Measurements from ENCODE around the gene CACHD1.

DNA sequence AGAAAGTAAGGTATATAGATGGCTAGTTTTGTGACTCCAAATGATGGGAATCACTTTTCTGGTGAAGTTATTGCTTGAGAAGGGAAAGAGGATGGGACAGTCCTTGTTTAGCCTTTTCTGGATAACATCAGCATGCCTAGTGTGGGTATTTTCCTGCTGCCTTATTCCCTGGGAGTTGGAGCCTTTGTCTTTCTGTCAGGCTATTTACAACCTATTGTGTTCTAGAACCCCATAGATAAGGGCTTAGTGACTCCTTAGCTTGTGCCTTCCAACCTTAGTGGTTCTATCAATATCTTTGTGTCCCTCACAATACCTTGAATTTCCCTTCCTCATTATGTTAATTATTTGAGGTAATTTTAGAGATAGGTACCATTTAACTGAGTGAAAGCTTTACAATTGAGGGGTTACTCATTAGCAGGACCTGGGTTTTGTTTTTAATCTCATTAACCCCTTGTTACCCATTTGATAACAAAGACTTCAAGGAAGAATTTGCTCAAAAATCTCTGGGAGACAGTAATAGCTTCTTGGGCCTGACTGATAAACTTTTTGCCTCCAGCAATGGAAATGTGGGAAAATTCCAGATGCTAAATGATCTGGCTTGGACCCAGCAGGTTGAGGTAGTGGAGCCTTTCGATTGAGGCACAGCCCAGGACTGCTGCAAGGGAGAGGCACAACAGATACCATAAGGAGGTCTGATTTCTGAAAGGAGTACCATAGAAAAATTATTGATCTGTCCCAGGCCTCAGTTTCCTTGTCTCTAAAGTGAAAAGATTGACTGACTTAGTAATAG is 49.0 kb downstream of the CACHD1 start:
- TF ChIP-seq, protein P1, sequence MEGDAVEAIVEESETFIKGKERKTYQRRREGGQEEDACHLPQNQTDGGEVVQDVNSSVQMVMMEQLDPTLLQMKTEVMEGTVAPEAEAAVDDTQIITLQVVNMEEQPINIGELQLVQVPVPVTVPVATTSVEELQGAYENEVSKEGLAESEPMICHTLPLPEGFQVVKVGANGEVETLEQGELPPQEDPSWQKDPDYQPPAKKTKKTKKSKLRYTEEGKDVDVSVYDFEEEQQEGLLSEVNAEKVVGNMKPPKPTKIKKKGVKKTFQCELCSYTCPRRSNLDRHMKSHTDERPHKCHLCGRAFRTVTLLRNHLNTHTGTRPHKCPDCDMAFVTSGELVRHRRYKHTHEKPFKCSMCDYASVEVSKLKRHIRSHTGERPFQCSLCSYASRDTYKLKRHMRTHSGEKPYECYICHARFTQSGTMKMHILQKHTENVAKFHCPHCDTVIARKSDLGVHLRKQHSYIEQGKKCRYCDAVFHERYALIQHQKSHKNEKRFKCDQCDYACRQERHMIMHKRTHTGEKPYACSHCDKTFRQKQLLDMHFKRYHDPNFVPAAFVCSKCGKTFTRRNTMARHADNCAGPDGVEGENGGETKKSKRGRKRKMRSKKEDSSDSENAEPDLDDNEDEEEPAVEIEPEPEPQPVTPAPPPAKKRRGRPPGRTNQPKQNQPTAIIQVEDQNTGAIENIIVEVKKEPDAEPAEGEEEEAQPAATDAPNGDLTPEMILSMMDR (IDR thresholded peaks at IDR 0.05): no peak
- TF ChIP-seq POLR2A (IDR thresholded peaks at IDR 0.05): no peak
